GM13976 (cell line): ENCODE data around the gene HELZ.
"Not testable (repeated sequence)": the region's sequence is repeated elsewhere in the genome, so short reads cannot be mapped to it uniquely, and the experiment has no call there.

Source experiments
- DNase-seq: peaks from one replicate; pipeline ENCODE4 v3.0.0; 2012; ENCODE audit warnings: low spot score
- CTCF ChIP-seq: IDR thresholded peaks from 2 replicates; pipeline ENCODE4 v1.5.1; 2012; ENCODE audit warnings: borderline replicate concordance, mild to moderate bottlenecking; ENCODE audit not compliant: insufficient read depth; ENCODE audit errors: extremely low read depth, missing control alignments, control extremely low read depth
- in situ Hi-C: fragments of 300-500 bp; cut with MboI; formaldehyde crosslinking; loops from one replicate; pipeline ENCODE4 v1.12.0; 2022; ENCODE audit warnings: low sequenced_read_pairs, mixed read lengths, inconsistent platforms; ENCODE audit not compliant: unreplicated experiment

HELZ gene

GRCh38 chr17:67253384-67253783, 8.4 kb upstream of the HELZ start:
- no peak for TF ChIP-seq CTCF
- no peak for DNase-seq
- in situ Hi-C loops, result no loop called here

- in situ Hi-C loops, DNase-seq: not testable (repeated sequence)
Observed at GRCh38 chr17:67251586-67251985, 6.6 kb upstream of the HELZ start.

GRCh38 chr17:67248291-67248690, 3.3 kb upstream of the HELZ start:
- TF ChIP-seq CTCF, result no peak
- no peak for DNase-seq
- in situ Hi-C loops, result no loop called here

GRCh38 chr17:67247416-67247900, 2.5 kb upstream of the HELZ start:
- TF ChIP-seq CTCF, result no peak
- DNase-seq, result no peak
- in situ Hi-C loops, result no loop called here

GRCh38 chr17:67246653-67247415, 1.8 kb upstream of the HELZ start:
- no peak for TF ChIP-seq CTCF
- in situ Hi-C loops, result no loop called here
- DNase-seq, result no peak

- in situ Hi-C loops, result no loop called here
- DNase-seq, result no peak
- TF ChIP-seq CTCF, result no peak
Observed at GRCh38 chr17:67246403-67246652, 1.3 kb upstream of the HELZ start.

- TF ChIP-seq CTCF, result no peak
- DNase-seq, result peak; percentile 57
- in situ Hi-C loops, result no loop called here
Observed at GRCh38 chr17:67245694-67246402, 852 bp upstream of the HELZ start.
